ENCODE measurements around the gene SAFB.

- TF ChIP-seq CTCF (IDR thresholded peaks at IDR 0.05; ENCODE audit: poor library complexity) = no peak
- TF ChIP-seq EZH2phosphoT487 (IDR thresholded peaks at IDR 0.05; ENCODE audit: low read depth, severe bottlenecking, unreplicated experiment) = no peak
- no peak for TF ChIP-seq EZH2 (IDR thresholded peaks at IDR 0.05; ENCODE audit: borderline replicate concordance)
These were observed 53.9 kb downstream of the SAFB start for GRCh38 chr19:5676772-5677105.
